Smooth muscle cell (in vitro differentiated cells): ENCODE measurements around the gene RXFP2. TPM values are rescaled to one million over a fixed set of nuclear protein-coding genes. Genes with fewer than 3 reads are reported as not detected.

Experiments
- DNase-seq: peaks from one replicate; lab custom pipeline; 2025; ENCODE audit not compliant: unreplicated experiment; lab: John Stamatoyannopoulos, UW
- H2AFZ ChIP-seq: fragments of 200-600 bp; sonication (generic); 2 replicates; pipeline ENCODE4 v1.6.0; 2016; ENCODE audit warnings: antibody characterized with exemption, low read depth, mild to moderate bottlenecking
- H3F3A ChIP-seq: fragments of 200-600 bp; sonication (generic); 2 replicates; pipeline ENCODE4 v1.6.0; 2017; ENCODE audit warnings: antibody characterized with exemption, low read depth
- H3K27ac ChIP-seq: fragments of 200-600 bp; sonication (generic); 2 replicates; pipeline ENCODE4 v1.5.1; 2016; ENCODE audit warnings: low read depth, mild to moderate bottlenecking
- H3K27me3 ChIP-seq: fragments of 200-600 bp; sonication (generic); 2 replicates; pipeline ENCODE4 v1.6.1; 2016; ENCODE audit warnings: low read depth, mild to moderate bottlenecking
- H3K36me3 ChIP-seq: fragments of 200-600 bp; sonication (generic); 2 replicates; pipeline ENCODE4 v1.5.1; 2016; ENCODE audit warnings: low read depth
- H3K4me1 ChIP-seq: fragments of 200-600 bp; sonication (generic); 2 replicates; pipeline ENCODE4 v1.5.1; 2016; ENCODE audit warnings: low read depth
- H3K4me2 ChIP-seq: fragments of 200-600 bp; sonication (generic); 2 replicates; pipeline ENCODE4 v1.6.0; 2016; ENCODE audit warnings: mild to moderate bottlenecking
- H3K4me3 ChIP-seq: fragments of 200-600 bp; sonication (generic); 2 replicates; pipeline ENCODE4 v1.5.1; 2016; ENCODE audit warnings: mild to moderate bottlenecking
- H3K79me2 ChIP-seq: fragments of 200-600 bp; sonication (generic); 2 replicates; pipeline ENCODE4 v1.6.0; 2016; ENCODE audit warnings: low read depth, mild to moderate bottlenecking
- H3K9ac ChIP-seq: fragments of 200-600 bp; sonication (generic); 2 replicates; pipeline ENCODE4 v1.6.0; 2016; ENCODE audit warnings: low read depth
- H3K9me3 ChIP-seq: fragments of 200-600 bp; sonication (generic); replicated peaks from 2 replicates; pipeline ENCODE4 v1.5.1; 2016; ENCODE audit warnings: low read depth
- H4K20me1 ChIP-seq: fragments of 200-600 bp; sonication (generic); 2 replicates; pipeline ENCODE4 v1.6.0; 2016; ENCODE audit warnings: low read depth
- CTCF ChIP-seq: fragments of 200-600 bp; sonication (generic); IDR thresholded peaks from 2 replicates; pipeline ENCODE4 v1.5.1; 2017; ENCODE audit warnings: borderline replicate concordance, mild to moderate bottlenecking, antibody characterized with exemption; ENCODE audit not compliant: insufficient read depth, poor library complexity, severe bottlenecking
- WGBS: methylation state at CpG from one replicate; pipeline ENCODE4 v1.1.7; 2016; ENCODE audit warnings: low lambda C conversion rate; 5-methylcytosine and 5-hydroxymethylcytosine counted together
- polyA plus RNA-seq: library from polyadenylated mRNA; unstranded; fragments of >200 nt; fragmentation: Nextera tagmentation; extraction: Ambion mirVana; gene quantifications from 2 replicates; pipeline ENCODE4 v1.2.1, GENCODE V29; 2016
- total RNA-seq: library from RNA; depleted of rRNA; stranded (reverse); fragments of >200 nt; gene quantifications from 2 replicates; pipeline ENCODE4 v1.2.3, GENCODE V29; 2014

RXFP2 gene
- total and polyA plus RNA-seq, 2 experiments from 2014 or later = not detected

DNA sequence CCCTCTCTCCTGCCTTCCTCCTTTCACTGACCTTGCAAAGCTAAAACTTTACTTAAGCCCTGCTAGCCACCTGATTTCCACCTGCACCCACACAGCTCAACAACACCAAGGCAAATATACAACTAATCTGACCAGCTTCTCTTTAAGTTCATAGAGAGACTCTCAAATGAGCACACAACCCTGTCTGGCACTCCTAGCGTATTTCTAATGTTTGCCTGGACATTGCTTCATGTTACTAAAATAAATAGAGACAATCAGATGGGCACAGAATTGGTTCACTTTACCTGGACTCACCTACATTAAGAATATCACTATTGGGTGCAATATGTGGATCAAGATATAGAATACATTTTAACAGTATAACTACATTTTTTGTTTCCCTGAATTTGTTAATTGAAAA is 33.2 kb upstream of the RXFP2 start:
- no peaks in the 10 kb centered on the region for H3F3A ChIP-seq
- no peaks in the 10 kb centered on the region for H3K4me1 ChIP-seq
- no peak for DNase-seq
- no peaks in the 10 kb centered on the region for H4K20me1 ChIP-seq
- no peaks in the 10 kb centered on the region for H3K36me3 ChIP-seq
- WGBS = 94% methylated on average over 1 of the region's 1 CpG
- H3K9ac ChIP-seq = no peak overlapping the region
- H3K27ac ChIP-seq = no peak overlapping the region
- H3K27me3 ChIP-seq = no peaks in the 10 kb centered on the region
- no peaks in the 10 kb centered on the region for H3K79me2 ChIP-seq
- no peak overlapping the region for H3K4me2 ChIP-seq
- no peak overlapping the region for H2AFZ ChIP-seq
- no peak for TF ChIP-seq CTCF
- no peak overlapping the region for H3K4me3 ChIP-seq
- no peaks in the 10 kb centered on the region for H3K9me3 ChIP-seq

GRCh38 chr13:31717583-31717982 is 21.7 kb upstream of the RXFP2 start:
- H3K36me3 ChIP-seq = no peaks in the 10 kb centered on the region
- H3F3A ChIP-seq = no peaks in the 10 kb centered on the region
- H2AFZ ChIP-seq = no peak overlapping the region
- no peaks in the 10 kb centered on the region for H3K9me3 ChIP-seq
- H3K4me3 ChIP-seq = no peak overlapping the region
- H3K4me2 ChIP-seq = no peak overlapping the region
- no peak overlapping the region for H3K9ac ChIP-seq
- TF ChIP-seq CTCF = no peak
- no peak overlapping the region for H3K27ac ChIP-seq
- no peaks in the 10 kb centered on the region for H3K79me2 ChIP-seq
- DNase-seq = no peak
- no peaks in the 10 kb centered on the region for H4K20me1 ChIP-seq
- no peaks in the 10 kb centered on the region for H3K4me1 ChIP-seq
- H3K27me3 ChIP-seq = peaks cover 8% of the 10 kb centered on the region

DNA sequence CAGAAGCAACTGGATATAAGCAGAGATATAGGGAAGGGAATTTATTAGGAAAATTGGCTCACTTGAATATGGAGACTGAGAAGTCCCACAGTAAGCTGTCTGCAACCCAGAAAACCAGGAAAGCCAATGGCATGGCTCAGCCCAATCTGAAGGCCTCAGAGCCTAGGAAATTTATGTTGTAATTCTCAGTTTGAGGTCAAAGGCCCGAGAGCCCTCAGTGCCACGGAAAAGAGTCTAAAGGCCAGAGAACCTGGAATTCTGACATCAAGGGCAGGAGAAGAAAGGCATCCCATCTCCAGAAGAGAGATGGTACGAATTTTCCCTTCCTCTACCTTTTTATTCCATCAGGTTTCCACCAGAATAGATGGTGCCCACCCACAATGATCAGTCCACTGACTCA is 20.1 kb upstream of the RXFP2 start:
- no peak overlapping the region for H3K4me3 ChIP-seq
- H4K20me1 ChIP-seq = no peaks in the 10 kb centered on the region
- H3K9ac ChIP-seq = no peak overlapping the region
- TF ChIP-seq CTCF = no peak
- no peak for DNase-seq
- H3K27ac ChIP-seq = no peak overlapping the region
- 81% methylated on average over 3 of the region's 3 CpGs for WGBS
- H3F3A ChIP-seq = no peaks in the 10 kb centered on the region
- no peak overlapping the region for H2AFZ ChIP-seq
- no peaks in the 10 kb centered on the region for H3K4me1 ChIP-seq
- H3K4me2 ChIP-seq = no peak overlapping the region
- no peaks in the 10 kb centered on the region for H3K79me2 ChIP-seq
- peaks cover 8% of the 10 kb centered on the region for H3K27me3 ChIP-seq
- no peaks in the 10 kb centered on the region for H3K36me3 ChIP-seq
- no peaks in the 10 kb centered on the region for H3K9me3 ChIP-seq

GRCh38 chr13:31722673-31723072 is 16.7 kb upstream of the RXFP2 start:
- H3K9me3 ChIP-seq = no peaks in the 10 kb centered on the region
- H2AFZ ChIP-seq = no peak overlapping the region
- H3K4me3 ChIP-seq = no peak overlapping the region
- no peaks in the 10 kb centered on the region for H3F3A ChIP-seq
- no peaks in the 10 kb centered on the region for H3K4me1 ChIP-seq
- DNase-seq = no peak
- no peak overlapping the region for H3K27ac ChIP-seq
- H3K4me2 ChIP-seq = no peak overlapping the region
- no peak overlapping the region for H3K9ac ChIP-seq
- H3K36me3 ChIP-seq = no peaks in the 10 kb centered on the region
- H4K20me1 ChIP-seq = no peaks in the 10 kb centered on the region
- no peaks in the 10 kb centered on the region for H3K79me2 ChIP-seq
- peaks cover 4% of the 10 kb centered on the region for H3K27me3 ChIP-seq
- TF ChIP-seq CTCF = no peak
- 80% methylated on average over 5 of the region's 5 CpGs for WGBS
